ENCODE measurements around the gene CDCA4.
"Not testable (repeated sequence)": the region's sequence is repeated elsewhere in the genome, so short reads cannot be mapped to it uniquely, and the experiment has no call there.

Gene CDCA4

DNA sequence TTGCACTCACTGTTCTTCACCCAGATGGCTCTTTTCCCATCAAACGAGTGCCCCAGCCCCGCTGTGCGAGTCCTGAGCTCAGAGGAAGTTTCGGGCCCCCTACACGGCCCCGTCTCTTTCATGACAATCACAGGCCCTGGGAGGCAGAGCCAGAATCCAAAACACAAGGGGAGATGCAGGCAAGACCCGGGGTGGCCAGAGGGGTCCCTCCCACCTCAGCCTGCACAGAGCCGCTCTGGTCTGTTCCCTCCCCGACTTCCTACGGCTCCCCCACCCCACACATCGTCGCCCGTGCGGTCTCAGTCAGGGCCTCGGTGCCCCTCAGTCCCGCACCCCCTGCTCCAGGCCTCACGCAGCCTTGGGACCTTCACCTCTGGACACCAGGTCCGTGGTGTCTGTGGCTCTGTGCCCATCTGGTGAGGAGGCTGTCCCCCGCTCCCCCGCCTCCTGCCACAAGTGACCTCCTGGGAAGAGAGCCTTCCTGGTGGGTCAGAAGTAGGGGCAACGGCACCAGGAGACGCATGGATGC is 35.5 kb upstream of the CDCA4 start:
- no peak for DNase-seq

DNA sequence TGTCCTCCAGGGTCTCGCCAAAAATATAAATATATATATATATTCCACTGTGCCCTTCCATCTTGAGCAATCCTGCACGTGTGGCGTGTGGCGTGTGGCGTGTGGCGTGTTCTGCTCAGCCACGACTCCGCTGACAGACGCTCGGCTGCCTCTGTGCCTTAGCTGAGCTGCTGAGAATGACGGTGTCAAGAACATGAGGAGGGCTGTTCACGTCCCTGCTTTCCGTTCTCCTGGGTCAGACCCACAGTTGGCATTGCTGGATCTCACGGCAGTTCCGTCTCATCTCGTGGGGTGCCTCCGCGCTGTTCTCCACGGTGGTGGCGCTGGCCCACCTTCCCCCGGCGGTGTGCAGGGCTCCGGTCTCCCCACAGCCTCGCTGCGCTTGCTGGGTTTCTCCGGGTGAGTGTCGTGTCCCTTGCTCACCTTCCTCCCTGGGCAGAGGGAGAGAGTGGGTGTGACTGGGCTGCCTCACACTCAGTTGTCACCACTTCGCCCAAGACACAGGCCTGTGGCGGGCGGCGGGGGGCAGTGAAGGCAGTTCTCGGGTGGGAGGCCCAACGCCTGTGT is 34.9 kb upstream of the CDCA4 start:
- no peak for DNase-seq

- no peak for DNase-seq
Observed at GRCh38 chr14:105055334-105055733, 34.5 kb upstream of the CDCA4 start.

DNA sequence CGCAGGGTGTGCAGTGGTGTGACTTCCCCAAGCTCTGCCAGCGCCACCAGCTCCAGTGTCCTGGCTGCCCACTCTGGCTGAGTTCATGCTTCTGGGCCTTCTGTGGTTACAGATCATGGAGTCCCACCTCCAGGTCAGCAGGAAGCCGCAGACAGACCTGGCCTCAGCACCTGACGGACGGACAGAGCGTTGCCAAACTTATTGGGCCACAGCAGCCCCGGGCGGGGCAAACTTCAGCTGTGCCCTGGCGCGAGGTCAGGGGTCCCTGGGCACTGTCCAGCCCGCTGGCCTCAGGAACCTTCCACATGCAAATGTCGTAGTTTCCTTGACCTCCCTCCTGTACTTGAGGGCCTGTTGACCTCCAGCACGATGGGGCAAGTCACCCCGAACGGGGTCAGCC is 33.1 kb upstream of the CDCA4 start:
- DNase-seq: no peak

- DNase-seq: no peak
Observed at GRCh38 chr14:105053421-105053820, 32.5 kb upstream of the CDCA4 start.

DNA sequence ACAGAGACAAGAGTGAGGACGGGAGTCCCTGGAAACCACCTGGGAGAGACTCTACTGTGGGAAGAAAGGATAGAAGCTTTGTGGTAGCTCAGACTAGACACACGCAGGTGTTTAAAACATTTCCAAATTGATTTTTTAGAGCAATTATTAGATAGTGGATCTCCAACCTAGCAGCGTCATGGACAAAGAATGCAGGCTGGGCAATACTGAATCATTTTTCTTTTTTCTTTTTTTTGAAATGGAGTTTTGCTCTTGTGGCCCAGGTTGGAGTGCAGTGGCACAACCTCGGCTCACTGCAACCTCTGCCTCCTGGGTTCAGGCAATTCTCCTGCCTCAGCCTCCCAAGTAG is 31.2 kb upstream of the CDCA4 start:
- no peak for DNase-seq

GRCh38 chr14:105051182-105052109 is 30.6 kb upstream of the CDCA4 start:
- DNase-seq: no peak

DNA sequence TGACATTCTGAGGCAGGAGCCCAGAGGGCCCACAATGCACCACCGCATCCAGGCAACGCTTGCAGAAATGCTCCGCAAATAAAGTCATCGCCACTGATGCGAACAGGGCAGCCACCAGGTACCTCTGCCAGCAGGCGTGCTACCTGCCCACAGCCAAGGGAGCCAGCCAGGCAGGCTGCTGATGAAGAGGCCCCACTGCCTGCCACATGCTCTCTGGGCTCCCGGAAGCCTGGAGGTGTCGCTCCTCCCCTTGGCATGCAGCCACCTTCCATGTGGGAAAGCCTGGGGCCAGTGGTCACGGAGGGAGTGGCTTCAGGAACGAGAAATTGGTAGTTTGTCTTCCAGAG is 29.6 kb upstream of the CDCA4 start:
- DNase-seq: no peak

DNA sequence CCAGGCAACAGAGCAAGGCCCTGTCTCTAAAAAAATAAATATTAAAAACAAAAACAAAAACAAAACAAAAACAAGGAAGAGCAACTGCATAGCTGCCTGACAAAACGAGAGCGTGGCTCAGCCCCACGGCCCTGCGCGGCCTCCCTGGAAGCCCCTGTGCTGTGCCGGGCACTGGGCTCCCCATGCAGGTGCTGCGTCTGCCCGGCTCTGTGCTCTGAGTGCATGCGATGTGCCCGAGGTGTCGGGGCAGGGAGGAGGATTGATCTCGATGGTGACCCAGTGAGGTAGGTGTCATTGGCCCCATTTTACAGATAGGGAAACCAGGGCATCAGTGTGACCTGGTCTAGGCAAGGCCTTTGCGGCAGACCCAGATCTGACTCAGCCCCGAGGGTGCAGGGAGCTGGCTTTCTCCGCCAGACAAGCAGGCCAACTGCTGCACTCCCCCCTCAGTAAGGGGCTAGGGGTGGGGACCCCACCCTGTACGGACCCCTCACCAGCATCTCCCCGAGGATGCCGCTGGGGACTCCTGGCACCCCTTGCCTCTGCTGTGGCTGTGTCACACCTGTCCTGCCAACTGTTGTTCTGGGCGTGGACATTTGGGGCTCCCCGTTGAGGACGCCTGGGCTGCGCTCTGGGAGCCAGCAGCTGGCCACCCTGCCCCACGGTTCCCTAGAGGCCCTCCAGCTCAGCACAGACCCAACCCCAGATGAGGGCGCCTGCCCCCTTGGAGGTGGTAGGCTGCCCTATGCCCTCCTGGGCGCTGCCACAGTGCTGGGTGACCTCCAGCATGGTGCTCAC is 29.1 kb upstream of the CDCA4 start:
- DNase-seq: no peak

DNA sequence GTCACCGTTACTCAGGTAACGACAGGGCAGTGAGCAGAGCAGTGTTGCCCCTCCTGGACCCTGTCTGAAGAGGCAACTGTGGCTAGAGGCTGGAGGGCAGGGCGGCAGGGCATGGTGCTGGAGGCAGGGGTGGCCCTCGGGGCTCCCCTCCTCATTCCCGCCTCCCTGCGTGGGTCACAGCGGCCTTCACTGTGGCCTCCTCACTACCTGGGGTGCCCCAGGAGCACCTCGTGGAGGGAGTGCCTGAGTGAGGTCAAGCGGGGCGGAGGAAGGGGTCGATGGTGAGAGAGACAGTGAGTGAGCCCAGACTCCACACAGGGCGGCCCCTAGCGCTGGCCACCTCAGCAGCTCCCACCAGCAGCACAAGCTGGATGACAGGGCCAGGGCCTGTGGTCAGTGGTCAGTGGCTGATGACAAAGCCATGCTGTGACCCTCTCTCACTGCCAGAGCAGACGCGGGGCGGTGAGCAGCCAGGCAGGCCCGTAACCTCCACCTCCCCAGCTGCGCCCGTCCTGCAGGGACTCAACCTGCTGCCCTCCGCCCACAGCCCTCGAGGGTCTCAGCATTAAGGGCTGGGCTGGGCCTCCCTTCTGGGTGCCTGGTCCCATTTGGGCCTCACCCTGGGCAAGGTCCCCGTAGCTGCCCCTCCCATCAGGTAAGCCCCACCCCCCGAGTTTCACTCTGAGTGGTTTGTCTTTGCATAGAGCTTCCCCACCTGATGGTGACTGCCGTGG is 26.6 kb upstream of the CDCA4 start:
- DNase-seq: no peak

DNA sequence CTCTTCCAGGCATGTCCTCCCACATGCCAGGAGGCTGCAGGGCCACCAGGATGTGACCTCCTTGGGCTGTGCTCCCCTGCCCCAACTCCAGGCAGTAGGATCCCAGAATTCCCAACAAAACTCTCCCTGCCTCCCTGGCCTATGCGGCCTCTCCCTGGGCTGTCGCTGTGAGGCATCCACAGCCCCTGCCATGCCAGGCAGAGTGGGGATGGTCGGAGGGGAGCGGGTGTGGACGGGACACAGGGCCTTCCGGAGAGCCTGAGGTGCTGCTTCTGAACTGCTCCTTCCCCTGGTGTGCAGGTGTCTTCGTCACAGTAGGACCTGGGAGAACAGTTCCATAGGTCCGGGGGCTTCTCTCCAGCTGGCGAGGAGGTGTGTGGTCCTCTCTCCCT is 26.0 kb upstream of the CDCA4 start:
- DNase-seq: no peak

- DNase-seq: peak; percentile 94
Observed at GRCh38 chr14:105045710-105046326, 24.9 kb upstream of the CDCA4 start.

DNA sequence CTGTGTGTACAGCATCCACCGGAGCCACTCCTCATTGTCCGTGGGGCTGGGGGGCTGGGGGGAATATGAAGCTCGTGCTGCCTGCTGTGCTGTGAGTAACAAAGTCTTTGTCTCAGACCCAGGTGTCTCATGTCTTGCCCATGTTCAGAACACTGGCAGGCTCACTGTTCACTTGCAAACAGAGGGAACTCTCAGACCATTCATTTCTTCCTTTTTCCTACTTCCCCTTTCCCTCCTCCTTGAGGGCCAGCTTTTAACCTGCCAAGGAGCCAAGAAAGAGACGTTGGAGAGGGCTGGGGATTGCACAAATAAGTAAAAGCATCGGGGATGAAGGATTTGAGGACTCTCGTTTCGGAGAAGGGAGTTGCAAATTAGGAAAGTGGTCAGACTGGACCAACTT is 22.8 kb upstream of the CDCA4 start:
- DNase-seq: no peak

- DNase-seq: no peak
Observed at GRCh38 chr14:105042813-105043212, 21.9 kb upstream of the CDCA4 start.

GRCh38 chr14:105041841-105042765 is 21.2 kb upstream of the CDCA4 start:
- no peak for DNase-seq

DNA sequence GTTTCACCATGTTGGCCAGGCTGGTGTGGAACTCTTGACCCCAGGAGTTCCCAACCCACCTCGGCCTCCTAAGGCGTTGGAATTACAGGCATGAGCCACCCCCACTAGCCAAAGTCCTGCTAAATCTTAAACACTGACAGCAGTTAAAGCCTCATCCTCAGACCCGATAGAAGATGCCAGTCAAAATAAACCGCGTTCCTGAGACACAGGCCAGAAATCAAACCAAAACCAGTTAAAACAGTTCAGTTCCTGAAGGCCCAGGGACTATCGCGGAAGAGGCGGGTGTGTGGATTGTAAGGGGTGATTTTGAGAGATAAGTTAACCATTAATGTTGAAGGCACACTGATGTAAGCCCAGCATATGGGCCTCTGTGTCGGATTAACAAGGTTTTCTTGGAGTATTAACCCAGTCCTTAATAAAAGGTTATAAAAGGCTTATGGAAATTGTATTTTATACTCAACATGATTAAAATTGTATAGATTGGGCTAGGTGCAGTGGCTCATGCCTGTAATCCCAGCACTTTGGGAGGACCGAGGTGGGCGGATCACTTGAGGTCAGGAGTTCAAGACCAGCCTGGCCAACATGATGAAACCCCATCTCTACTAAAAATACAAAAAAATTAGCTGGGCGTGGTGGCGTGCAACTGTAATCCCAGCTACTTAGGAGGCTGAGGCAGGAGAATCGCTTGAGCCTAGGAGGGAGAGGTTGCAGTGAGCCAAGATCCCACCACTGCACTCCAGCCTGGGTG is 18.7 kb upstream of the CDCA4 start:
- no peak for DNase-seq

GRCh38 chr14:105035616-105036015 is 14.7 kb upstream of the CDCA4 start:
- not testable (repeated sequence) for DNase-seq

DNA sequence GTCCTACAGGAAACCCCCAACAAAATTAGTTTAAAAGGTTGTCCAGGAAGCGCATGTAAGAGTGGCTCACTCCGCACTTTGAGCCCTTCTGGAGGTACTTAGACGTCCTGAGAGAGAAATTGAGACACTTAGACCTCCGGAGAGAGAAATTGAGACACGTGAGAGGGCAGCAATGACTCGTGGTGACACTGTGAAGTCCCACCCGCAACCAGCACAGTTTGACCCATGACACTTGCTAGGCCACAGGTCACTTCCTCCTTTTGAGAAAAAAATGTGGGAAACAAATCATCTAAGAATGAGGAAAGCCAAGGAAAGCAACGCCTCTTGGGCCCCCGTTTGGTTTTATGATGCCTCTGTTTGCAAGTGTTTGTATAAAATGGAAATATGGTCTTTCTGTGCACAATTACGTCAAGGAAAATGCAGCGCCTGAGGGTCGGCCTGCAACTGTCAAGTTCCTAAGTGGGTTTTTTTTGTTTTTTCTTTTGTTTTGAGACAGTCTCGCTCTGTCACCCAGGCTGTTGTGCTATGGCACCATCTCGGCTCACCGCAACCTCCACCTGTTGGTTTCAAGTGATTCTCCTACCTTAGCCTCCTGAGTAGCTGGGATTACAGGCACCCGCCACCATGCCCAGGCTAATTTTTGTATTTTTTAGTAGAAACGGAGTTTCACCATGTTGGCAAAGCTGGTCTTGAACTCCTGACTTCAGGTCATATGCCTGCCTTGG is 13.6 kb upstream of the CDCA4 start:
- no peak for DNase-seq

GRCh38 chr14:105033412-105033900 is 12.6 kb upstream of the CDCA4 start:
- not testable (repeated sequence) for DNase-seq

DNA sequence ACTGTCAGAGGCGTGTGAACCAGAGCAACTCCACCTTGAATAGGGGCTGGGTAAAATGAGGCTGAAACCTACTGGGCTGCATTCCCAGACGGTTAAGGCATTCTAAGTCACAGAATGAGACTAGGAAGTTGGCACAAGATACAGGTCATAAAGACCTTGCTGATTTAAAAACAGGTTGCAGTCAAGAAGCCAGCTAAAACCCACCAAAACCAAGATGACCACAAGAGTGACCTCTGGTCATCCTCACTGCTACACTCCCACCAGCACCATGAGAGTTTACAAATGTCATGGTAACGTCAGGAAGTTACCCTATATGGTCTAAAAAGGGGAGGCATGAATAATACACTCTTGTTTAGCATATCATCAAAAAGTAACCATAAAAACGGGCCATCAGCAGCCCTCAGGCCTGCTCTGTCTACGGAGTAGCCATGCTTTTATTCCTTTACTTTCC is 11.6 kb upstream of the CDCA4 start:
- not testable (repeated sequence) for DNase-seq
